ENCODE data around the gene ASB13.
A peak's percentile ranks its signal among the peaks of the same experiment; 100 is the strongest.
"Not testable (repeated sequence)": the region's sequence is repeated elsewhere in the genome, so short reads cannot be mapped to it uniquely, and the experiment has no call there.

ASB13 gene

GRCh38 chr10:5623081-5623748 is 43.2 kb downstream of the ASB13 start:
- DNase-seq (ENCODE audit: low spot score) = peak; percentile 63

GRCh38 chr10:5622186-5622960 is 44.0 kb downstream of the ASB13 start:
- no peak for DNase-seq (ENCODE audit: low spot score)

- DNase-seq (ENCODE audit: low spot score) = not testable (repeated sequence)
Measured at GRCh38 chr10:5621371-5621770, 45.0 kb downstream of the ASB13 start.

- no peak for DNase-seq (ENCODE audit: low spot score)
Measured at GRCh38 chr10:5620966-5621365, 45.4 kb downstream of the ASB13 start.

GRCh38 chr10:5620223-5620721 is 46.1 kb downstream of the ASB13 start:
- no peak for DNase-seq (ENCODE audit: low spot score)

- DNase-seq (ENCODE audit: low spot score) = no peak
Measured at GRCh38 chr10:5619362-5620211, 46.8 kb downstream of the ASB13 start.

- no peak for DNase-seq (ENCODE audit: low spot score)
Measured at GRCh38 chr10:5618829-5619228, 47.6 kb downstream of the ASB13 start.

GRCh38 chr10:5618042-5618441 is 48.4 kb downstream of the ASB13 start:
- no peak for DNase-seq (ENCODE audit: low spot score)

GRCh38 chr10:5617521-5617920 is 48.9 kb downstream of the ASB13 start:
- DNase-seq (ENCODE audit: low spot score) = no peak

GRCh38 chr10:5616836-5617235 is 49.6 kb downstream of the ASB13 start:
- no peak for DNase-seq (ENCODE audit: low spot score)

- DNase-seq (ENCODE audit: low spot score) = no peak
Measured at GRCh38 chr10:5616046-5616445, 50.3 kb downstream of the ASB13 start.

GRCh38 chr10:5615316-5615715 is 51.1 kb downstream of the ASB13 start:
- DNase-seq (ENCODE audit: low spot score) = no peak

GRCh38 chr10:5614155-5614721 is 52.2 kb downstream of the ASB13 start:
- no peak for DNase-seq (ENCODE audit: low spot score)

- no peak for DNase-seq (ENCODE audit: low spot score)
Measured at GRCh38 chr10:5613481-5614154, 52.8 kb downstream of the ASB13 start.

- no peak for DNase-seq (ENCODE audit: low spot score)
Measured at GRCh38 chr10:5611899-5612680, 54.3 kb downstream of the ASB13 start.

GRCh38 chr10:5609952-5610616 is 56.3 kb downstream of the ASB13 start:
- DNase-seq (ENCODE audit: low spot score) = no peak

- DNase-seq (ENCODE audit: low spot score) = no peak
Measured at GRCh38 chr10:5608608-5609220, 57.7 kb downstream of the ASB13 start.

- DNase-seq (ENCODE audit: low spot score) = no peak
Measured at GRCh38 chr10:5607594-5607993, 58.8 kb downstream of the ASB13 start.

GRCh38 chr10:5606864-5607263 is 59.5 kb downstream of the ASB13 start:
- no peak for DNase-seq (ENCODE audit: low spot score)

- no peak for DNase-seq (ENCODE audit: low spot score)
Measured at GRCh38 chr10:5606321-5606720, 60.1 kb downstream of the ASB13 start.
